Dermis blood vessel endothelial cell (primary cell): ENCODE results near the gene MED13L. TPM values are rescaled to one million over a fixed set of nuclear protein-coding genes. Genes with fewer than 3 reads are reported as not detected.

Experiments used
- DNase-seq: peaks from one replicate; pipeline ENCODE4 v3.0.0; 2010
- total RNA-seq: library from RNA; depleted of rRNA; stranded (reverse); fragments of >200 nt; gene quantifications from 2 replicates; pipeline ENCODE4 v1.2.3, GENCODE V29; 2014

MED13L gene
- total RNA-seq = 93.3 and 115 TPM in 2 replicates

DNA sequence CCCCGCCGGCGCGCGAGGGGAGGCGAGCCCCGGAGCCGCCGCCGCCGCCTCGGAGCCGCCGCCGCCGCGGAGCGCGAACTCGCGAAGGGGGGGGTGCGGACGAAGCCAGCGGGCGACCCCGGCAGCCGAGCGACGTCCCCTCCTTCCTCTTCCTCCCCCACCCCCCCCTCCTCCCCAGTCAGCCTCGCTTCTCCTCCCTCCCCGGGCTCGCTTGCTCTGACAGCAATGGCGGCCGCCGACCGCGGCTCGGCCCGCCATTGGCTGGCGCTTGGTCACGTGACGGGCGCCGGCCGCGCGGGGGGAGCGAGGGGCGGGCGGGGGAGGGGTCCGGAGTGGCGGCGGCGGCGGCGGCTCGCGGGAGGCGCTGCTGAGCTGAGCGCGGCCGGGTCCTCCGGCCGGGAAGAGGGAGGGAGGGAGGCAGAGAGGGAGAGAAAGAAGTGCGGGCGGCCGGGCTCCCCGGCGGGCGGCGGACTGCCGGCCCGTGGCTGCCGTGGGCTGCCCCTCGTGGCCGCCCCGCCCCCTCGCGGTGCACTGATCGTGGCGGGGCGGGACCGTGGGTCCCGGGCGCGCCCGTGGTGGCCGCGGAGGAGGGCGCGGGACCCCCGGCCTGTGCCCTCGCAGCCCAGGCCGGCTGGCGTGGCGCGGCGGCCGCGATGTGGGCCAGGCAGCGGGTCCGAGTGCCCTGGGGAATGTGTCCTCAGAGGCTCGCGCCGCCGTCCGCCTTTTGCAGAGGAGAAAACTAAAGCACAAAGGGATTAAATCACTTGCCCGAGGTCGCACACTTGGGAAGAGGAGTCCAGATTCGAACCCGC, at the start of gene MED13L:
TSS of gene MED13L (minus strand) at position 227 of the 812 bp plus-strand sequence. CDS start 562 bp downstream, outside the sequence.
- peak; percentile 91 for DNase-seq

DNA sequence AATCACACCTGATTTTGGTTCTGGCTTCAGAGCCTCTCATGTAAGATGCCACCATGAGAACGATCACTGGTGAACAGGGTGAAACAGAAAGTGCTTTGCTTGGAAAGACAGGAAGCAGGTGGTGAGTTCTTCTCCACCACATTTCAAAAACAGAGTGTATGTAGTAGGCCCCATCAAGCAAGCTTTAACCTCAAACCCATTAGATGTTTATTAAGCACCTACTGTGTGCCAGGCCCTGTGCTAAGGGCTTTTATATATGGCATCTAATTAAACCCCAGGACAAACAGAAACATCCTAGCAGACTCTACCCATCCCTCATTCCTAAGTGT, 47.8 kb upstream of the MED13L start:
- peak; percentile 5 for DNase-seq

DNA sequence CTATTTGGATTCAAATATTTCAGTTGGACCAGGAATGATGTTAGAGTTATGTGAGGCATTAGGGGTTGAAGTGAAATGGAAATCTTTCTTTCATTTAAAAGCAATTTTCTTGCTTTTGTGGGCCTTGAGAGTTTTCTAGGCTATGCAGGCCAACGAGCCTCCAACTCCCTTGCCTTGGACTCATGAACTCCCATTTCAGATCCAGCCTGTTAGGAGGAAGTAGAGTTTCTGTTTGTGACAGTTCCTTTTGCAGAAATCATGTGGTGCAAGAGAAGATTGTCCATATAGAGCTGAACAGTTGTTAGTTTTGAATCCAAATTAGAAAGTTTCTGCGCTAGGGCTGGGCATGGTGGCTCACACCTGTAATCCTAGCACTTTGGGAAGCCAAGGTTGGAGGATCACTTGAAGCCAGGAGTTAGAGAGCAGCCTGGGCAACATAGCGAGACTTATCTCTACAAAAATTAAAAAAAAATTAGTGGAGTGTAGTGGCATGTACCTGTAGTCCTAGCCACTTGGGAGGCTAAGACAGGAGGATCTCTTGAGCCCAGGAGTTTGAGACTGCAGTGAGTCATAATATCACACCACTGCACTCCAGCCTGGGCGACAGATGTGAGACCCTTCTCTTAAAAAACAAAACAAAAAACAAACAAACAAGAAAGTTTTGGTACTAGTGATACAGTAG, 47.3 kb upstream of the MED13L start:
- DNase-seq = no peak

DNA sequence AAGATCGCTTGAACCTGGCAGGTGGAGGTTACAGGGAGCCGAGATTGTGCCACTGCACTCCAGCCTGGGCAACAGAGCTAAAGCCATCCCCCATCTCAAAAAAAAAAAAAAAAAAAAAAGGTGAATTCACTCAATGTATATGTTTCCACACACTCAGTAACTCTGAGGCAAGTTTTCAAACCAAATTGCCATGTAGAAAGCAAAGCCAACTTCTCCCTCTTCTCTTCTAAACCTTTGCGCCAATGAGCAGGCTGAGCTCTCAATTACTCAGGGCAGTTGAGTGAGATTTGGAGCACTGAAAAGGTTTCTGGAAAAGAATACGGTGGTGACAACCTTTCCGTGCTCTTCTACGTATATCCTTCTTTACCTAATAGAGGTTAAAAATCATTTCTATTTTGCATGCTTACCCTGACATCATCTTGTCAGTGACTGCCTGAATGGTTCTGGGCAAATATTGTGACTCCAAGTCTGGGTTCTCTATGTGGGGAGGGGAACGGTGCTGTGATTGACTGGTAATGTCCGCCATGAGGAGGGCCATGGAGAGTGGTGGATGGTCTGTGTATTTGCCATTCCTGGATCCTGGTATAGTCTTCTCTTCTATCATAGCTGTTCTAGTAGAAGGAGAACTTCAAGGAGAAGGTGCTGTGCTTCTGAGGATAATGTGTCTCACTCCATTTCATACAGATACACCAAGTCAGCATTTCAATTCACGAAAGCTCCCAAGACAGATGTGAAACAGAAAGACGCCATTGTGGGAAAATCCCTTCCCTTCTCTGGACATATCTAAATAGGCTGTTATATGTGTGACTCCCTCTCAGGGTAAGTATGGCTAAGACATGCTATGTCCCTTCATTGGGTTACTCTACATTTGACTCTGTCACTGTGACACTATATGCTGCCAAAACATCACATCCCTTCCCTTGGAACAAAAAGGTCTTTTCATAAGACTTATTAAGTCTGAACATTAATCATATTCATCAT, 46.2 kb upstream of the MED13L start:
- DNase-seq = no peak

DNA sequence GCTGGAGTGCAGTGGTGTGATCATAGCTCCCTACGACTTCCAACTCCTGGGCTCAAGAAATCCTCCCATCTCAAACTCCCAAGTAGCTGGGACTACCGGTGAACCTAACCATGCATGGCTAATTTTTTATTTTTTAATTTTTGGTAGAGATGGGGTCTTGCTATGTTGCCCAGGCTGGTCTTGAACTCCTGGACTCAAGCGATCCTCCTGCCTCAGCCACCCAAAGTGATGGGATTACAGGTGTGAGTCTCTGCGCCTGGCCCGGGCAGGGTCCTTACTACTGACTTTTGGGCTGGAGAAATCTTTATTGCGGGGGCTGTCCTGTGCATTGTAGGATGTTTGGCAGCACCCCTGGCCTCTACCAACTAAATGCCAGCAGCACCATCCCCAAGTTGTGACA, 44.4 kb upstream of the MED13L start:
- DNase-seq = no peak

DNA sequence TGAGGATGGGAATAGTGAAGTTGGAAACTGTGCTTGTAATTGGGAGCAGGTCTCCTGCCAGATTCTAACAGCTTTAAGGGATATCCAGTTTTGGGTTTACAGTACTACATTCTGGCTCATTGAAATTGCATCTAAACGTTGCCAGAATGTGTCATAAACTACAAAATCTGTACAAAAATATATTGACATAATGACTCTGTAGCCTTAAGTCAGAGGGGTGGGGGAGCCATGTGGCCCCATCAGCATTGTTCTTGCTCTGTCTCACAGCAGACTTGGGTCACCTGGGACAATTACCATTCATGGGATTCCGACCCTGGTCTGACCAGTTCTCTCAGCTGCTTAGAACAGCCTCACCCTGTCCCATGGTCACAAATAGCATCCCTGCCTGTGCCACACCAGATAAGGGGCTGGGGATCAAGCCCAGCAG, 43.3 kb upstream of the MED13L start:
- DNase-seq = peak; percentile 15

DNA sequence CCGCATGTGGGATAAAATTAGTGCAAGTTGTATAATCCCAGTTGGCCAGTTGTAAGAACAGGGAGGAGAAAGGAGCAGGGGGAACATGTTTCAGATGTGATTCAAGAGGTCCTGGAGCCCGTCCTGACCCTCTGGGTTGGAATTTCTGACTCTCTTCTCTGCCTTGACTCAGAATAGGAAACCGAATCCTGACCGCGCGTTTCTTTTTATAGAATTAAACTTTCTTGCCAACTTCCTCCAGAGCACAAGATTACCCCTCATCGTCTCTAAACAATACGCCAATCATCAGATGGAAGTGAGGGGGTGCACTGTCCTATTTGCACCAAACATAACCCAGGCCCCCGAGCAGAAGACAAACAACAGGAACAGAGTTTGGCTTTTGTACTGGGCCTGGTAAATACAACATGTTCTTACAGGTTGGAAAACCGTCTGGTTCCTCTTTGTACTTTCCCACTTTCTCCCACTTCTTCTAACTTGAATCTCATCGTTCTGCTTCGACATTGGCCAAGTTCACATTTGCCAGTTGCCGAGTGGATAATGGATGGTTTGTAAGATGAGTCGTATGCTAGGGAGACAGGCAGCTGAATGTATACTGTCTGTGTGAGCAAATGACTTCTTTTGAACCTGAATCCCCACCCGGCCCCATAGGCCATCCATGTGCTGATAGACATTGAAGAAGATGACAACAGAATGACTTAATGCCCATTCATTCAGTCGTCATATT, 42.6 kb upstream of the MED13L start:
- peak; percentile 83 for DNase-seq

DNA sequence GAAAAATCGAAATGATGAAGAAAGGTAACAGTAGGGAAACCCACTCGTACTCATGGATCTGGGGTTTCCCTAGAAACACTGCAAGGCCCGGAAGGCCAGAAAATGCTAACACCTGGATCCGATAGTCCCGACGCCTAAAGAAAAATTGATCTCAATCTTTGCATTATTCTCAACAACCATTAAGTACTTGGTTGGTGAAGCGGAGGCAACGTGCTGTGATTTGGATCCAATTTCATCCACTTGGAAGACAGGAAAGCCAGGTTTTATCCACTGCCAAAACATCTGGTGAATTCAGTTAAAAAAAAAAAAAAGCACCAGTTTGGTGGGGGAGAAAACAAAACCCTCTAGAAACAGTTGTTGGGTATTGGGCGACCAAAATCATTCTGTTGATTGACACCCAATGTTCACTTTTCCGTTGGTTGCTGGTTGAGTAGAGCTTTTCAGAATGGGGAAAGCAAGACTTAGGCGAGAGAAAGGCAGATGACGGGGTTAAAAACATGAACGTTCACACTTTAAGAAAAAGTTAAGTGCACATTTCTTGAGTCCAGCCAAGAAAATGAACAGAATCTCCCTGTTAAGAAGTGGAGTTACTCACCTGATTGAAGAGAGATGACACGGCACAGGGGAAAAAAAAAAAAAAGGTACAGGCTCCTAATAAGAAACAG, 41.9 kb upstream of the MED13L start:
- DNase-seq = no peak

DNA sequence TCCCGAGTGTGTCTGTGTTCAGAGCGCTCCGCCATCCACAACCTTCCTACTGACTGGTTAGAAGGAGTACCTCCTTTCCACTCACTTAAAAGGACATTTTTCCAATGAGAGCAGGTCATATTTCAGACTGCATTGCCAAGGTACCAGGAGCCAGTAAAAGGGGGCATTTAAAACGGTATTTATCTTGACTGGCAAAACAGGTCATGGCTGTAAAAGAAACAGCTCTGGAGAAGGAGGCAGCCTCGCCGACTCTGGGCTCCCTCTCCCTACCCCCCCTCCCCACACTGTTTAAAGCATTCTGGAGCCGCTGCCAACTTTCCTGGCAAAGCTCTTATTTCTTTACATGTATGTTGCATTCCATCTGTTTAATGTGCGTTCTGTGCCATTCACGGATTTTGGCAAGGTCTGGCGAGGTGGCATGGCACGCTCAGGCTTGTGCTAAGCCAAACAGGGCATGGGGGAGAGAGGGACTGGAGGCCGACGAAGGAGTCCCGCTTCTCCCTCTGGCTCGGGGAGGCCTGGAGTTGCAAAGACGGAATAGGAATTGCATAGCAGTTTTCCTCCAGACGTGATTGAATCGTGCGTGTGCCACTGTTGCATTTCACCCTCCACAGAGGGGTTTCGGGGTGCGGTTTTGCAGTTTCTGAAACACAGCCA, 41.2 kb upstream of the MED13L start:
- no peak for DNase-seq

DNA sequence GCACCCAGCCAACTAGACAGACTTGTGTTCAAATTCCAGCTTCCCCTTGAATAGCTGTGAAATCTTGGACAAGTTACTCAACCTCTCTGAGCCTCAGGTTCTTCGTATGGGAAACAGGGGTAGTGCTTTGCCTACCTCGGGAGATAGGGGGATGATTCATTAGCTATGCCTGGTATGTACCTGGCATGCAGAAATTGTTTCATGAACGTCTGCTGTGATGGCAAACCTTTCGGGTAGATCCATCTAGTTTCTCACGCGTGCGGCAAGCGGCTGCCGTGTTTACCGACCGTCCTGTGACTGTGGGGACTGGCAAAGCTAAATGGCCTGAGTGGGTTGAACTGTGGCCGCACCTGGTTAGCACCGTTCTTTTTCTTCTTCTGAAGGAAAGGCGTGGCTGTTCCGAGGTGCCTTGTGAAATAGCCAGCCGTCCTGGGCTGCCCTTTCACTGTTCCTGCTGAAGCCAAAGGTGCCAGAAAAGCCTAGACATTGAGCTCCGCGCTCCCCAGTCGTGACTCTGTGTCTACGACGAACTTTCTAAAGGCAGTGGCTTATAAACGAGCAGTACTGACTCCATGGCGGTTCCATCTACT, 40.6 kb upstream of the MED13L start:
- no peak for DNase-seq

DNA sequence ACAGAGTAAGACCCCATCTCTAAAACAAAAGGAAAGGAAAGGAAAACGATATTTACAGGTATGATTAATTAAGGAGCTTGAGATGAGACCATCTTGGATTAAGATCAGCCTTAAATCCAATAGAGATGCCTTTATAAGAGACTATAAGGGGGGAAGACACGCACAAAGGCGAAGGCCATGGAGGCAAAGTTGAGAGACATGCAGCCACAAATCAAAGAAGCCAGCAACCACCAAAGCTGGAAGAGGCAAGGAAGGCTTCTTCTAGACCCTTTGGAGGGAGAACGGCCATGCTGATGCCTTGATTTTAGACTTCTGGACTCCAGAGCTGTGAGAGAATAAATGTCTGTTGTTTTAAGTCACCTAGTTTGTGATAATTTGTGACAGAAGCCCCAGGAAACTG, 39.6 kb upstream of the MED13L start:
- no peak for DNase-seq

DNA sequence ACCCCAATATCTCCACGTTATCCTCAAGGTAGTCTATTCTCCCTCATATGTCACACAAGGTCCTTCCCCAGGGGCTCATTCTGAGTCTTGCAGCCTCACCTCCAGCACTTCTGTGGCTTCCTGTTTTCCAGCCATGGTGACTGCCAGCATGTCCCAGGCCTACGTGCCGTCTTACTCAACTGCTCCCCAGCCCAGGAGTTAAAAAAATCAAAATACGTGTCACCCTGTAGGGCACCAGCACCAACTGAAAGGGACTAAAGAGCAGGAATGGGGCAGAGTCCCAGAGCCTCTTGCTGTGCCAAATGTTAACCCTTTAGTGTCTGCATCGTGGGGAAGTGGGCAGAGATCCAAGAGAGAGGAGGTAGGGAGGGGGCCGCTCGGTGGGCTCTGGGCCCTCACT, 37.0 kb upstream of the MED13L start:
- DNase-seq = no peak

DNA sequence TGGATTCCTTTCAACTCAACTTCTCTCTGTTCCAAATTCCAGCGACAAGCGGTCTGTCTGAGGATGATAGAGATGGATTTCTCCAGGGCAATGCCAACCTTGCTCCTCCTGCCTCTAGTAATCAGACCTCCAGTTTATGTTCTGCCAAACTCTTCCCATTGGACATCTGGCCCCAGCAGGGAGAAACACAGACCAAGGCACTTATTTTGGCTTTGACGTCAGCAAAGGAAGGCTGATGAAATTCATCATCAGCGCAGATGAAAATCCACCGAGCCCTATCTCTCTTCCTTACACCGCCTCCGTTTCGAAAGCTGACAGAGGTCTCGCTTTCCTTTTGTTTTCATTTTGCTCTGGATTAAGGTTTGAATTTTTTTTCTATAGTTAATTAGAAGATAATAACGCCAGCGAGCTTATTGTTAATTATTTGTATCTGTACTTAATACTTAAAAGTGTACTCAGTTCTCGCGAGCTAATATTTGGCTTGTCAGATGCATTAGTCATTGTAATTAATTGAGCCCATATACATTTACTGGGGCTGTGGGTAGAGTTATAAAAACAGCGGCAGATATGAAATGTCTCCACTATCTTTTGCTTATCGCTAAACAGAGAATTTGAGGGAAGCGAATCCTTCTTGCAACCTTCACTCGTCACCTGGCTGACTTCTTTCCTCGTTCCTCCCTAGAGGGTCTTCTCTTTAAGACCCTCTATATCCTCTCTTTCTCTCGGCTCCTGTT, 35.9 kb upstream of the MED13L start:
- no peak for DNase-seq

DNA sequence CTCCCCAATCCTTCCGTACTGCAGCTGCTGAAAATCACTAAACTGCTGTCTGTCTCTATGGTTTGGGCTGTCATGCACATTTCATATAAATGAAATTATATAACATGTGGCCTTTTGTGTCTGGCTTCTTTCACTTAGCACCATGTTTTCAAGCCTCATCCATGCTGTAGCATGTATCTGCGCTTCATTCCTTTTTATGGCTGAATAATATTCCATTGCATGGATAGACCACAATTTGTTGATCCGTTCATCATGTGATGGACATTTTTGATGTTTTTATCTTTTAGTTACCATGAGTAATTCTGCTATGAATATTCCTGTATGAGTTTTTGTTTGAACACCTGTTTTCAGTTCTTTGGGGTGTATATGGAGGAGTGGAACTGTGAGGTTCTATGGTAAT, 32.6 kb upstream of the MED13L start:
- no peak for DNase-seq

DNA sequence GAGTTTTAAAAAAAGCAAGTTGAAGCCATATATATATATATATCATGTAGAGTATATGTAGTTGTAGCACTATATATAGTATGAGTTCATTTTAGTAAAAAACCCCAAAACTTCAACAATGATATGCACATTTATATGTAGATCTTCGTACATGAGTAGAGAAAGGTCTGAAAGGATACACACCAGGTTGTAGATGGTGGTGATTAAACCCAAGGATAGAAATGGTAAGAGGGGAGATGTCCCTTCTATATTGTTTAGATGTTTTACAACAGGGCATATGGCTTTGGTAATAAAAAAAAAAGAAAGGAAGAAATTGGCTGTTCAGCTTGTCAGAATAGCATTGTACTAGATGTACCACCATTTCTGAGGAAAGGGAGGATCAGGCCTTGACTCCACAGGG, 31.9 kb upstream of the MED13L start:
- DNase-seq = no peak

DNA sequence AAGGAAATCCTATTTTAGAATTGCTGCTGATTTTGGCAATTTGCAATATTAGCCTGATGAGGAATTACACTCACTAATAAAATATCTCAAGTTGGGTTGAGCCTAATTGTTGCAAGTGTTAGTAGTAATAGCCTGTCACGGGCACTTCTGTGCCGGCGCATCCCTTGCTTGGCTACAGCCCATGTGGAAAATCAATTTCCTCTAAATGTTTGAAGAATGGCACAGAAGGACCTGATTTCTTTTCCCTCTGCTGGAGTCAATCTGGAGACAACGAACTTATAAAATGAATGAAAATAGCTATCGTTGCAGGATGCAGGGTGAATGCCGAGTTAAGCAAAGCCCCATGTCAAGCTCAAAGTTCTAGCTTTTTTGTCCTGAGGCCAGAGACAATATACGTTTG, 31.2 kb upstream of the MED13L start:
- DNase-seq = no peak

DNA sequence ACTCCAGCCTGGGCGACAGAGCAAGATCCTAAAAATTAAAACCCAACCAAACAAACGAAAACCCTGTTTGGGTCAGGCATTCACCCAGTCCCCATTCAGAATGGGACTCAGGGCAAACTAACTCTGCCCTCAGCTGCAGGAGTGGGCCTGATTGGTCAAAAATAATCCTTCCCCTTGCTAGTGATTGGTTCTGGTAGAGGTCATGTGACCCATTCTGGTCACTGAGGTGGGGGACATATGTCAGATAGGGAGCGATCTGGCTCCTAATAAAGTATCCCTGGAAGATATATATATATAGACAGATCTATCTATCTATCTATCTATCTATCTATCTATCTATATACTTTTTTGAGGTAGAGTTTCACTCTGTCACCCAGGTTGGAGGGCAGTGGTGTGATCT, 29.5 kb upstream of the MED13L start:
- no peak for DNase-seq

DNA sequence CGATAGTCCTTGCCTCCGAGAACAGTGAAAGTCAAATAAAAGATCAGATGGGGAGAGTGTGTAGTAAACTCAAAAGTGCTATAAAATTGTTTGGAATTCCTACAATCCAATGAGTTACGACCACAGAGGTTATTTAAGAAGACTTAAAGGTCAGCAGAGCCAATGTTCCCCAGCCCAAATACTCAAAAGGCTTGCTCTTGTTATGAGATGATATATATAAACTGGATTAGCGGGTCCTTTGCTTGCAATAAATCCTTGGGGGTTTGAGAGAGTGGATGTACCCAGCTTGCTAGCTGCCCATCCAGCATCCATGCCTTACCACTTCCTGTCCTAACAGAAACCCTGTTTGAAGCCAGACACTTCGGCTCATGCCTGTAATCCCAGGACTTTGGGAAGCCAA, 29.0 kb upstream of the MED13L start:
- DNase-seq = no peak

DNA sequence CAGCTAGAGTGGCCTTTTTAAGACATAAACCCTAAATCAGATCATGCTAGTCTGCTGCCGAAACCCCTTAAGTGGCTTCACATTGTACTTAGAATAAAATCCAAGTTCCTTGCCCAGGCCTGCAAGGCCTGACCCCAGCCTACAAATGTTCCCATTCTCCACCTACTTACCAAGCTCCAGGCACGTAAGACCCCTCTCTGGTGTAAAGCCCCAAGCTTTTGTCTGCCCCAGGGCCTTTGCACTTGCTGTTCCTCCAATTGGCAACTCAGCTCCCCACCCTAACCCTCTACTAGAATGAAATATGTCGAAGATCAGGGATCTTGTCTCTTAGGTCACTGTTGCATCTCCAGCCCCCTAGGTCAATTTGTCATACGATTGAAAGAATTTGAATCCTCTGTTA, 27.1 kb upstream of the MED13L start:
- no peak for DNase-seq

DNA sequence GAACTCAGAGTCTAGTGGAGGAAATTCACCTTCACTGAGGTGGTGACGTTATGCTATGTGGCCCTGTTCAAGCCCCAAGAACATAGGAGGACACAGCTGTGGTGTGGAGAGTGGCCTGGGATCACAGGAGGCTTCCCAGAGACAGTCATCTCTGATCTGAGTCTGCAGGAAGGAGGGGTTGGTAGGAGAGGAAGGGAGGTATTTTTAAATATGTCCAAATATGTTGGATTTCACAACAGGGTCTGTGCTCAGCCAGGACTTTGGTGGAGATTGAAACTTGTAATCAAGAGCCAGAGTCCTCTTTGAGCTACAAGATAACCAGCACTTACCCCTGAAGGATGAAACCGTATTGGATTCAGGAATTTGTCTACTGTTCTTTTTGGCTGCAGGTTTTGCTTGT, 26.4 kb upstream of the MED13L start:
- DNase-seq = no peak
